DMS153 treated with DMSO at 0.1 percent for 48 hours (cell line): Measurements from ENCODE around the gene TCF20.

Experiments
- DNase-seq: peaks from one replicate; lab custom pipeline; 2025; ENCODE audit not compliant: unreplicated experiment; lab: John Stamatoyannopoulos, UW

TCF20 gene

GRCh38 chr22:42300259-42301076 is 30.0 kb upstream of the TCF20 start:
- no peak for DNase-seq

DNA sequence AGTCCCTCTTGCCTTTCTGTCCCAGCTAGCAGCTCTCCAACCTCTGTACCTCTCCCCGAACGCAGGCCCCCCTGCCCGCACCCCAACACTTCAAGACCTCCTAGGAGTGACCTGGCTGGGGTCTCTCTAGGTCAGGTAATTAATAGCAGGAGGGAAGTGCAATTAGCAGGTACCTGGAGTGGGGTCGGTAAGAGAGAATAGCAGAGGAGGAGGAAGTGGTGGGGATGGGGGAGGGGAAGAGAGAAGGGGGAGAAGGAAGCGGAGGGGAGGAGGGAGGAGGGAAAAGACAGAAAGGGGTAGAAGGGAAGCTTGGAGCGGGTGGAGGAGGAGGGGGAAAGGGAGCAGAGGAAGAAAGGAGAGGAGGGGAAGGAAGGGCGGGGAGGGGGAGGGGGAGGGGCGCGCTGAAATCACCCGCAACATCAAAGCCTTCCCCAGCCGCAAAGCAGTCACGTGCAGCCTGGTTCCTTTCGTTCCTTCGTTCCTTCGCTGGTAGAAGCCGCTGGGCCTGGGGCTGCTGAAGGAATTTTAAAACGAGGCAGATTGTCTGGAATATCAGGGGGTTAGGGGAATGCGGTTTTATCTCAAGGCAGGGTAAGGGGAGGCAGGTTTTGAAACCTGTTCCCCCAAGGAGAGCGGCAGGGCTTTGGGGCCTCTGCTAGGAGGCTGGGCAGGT is 29.3 kb upstream of the TCF20 start:
- DNase-seq: no peak

GRCh38 chr22:42298746-42299145 is 28.3 kb upstream of the TCF20 start:
- DNase-seq: no peak

DNA sequence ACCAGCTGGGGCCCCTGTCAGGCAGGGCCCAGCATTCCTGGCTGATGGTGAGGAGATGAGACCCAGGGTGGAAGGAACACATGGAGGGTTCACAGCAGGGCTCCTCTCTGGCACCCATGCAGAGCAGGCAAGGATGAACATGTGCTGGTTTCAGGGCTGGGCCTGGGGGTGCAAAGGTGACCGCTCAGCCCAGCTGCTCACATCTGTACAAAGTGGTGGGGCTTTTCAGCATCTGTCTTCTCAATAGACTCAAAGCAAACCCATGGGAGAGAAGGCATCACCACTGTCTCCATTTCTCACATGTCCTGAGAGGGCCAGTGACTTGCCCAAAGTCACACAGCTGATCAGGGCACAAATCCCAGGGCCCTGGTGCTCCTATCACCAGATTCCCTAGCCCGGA is 27.3 kb upstream of the TCF20 start:
- DNase-seq: no peak

GRCh38 chr22:42296883-42297282 is 26.4 kb upstream of the TCF20 start:
- DNase-seq: no peak

DNA sequence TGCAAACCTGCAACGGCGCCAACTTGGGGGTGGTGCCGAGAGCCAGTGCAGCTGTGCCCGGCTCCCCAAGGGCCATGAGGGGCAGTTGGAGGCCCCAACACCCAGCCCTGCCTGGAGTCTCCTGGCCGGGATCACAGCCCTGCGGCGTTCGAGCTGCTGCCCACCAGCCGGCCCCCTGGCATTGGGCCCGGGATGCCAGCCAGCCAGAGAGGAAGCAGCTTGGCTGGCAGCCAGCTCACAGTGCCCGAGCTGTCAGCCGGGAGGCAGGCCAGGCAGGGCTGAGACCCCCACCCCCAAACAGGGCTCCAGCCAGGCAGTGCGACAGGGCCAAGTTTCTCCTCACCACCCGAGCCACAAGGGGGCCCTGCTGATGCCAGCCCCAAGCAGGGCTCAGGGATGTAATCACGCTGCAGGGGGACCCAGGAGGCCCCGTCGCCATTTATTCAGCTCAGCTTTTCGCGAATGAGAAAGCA is 26.0 kb upstream of the TCF20 start:
- peak; percentile 77 for DNase-seq

GRCh38 chr22:42294034-42294985 is 23.9 kb upstream of the TCF20 start:
- DNase-seq: peak; percentile 21

GRCh38 chr22:42292732-42293520 is 22.5 kb upstream of the TCF20 start:
- DNase-seq: no peak

DNA sequence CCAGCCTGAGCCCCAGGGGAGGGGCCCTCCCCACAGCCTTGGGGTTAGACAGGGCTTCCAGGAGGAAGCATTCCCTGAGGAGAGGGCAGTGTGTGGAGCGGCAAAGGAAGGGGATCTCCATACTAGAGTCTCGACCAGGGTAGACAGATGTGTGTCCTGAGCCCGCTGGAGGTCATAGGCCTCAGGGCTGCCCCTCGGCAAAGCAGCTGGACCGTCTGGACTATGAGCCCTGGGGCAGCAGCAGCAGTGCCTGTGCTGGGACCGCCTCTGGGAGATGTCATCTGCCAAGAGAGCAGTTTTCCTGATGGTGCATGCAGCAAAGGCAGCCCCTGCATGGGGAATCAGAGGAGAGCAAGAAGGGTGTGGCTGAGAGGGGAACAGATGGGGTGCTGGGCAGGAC is 20.8 kb upstream of the TCF20 start:
- no peak for DNase-seq

DNA sequence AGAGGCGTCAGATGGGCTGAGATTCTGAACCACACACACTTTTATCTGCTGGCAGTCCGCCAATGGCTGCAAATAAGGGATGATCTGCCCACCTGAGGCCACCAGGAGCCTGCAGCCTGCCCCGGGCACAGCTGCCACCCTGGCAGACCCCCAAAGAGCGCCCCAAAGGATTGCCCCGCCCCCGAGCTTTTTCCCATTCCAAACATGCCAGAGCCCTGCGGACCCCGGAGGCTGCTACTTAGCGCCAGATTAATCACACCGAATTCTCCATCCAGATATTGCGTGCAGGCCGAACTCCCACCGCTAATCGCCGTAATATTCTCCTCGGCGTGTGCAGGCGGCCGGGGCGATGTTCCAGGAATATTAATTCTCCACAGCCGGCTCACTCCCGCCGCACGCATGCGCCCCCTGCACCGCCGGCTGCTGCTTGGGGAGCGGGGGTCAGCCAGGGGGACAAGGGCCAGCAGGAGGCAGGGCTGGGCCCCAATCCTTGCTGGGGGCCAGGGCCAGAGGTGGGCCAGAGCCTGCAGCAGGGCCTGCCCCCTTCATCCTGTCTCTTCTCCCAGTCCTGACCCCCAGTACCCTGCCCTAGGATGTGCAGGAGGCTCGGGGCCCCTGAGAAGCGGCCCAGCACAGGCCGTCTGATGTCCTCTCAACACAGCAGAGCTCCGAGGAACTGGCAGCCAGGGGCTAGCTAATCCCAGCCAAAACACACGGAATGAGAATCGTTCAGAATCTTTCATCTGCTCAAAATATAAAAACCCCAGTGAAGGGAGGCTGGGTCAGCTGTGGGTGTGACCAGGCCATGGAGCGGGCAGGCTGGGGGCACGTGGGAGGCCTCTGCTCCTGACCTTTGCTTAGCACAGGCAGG is 19.5 kb upstream of the TCF20 start:
- DNase-seq: no peak

- no peak for DNase-seq
Observed at GRCh38 chr22:42288791-42289190, 18.3 kb upstream of the TCF20 start.

DNA sequence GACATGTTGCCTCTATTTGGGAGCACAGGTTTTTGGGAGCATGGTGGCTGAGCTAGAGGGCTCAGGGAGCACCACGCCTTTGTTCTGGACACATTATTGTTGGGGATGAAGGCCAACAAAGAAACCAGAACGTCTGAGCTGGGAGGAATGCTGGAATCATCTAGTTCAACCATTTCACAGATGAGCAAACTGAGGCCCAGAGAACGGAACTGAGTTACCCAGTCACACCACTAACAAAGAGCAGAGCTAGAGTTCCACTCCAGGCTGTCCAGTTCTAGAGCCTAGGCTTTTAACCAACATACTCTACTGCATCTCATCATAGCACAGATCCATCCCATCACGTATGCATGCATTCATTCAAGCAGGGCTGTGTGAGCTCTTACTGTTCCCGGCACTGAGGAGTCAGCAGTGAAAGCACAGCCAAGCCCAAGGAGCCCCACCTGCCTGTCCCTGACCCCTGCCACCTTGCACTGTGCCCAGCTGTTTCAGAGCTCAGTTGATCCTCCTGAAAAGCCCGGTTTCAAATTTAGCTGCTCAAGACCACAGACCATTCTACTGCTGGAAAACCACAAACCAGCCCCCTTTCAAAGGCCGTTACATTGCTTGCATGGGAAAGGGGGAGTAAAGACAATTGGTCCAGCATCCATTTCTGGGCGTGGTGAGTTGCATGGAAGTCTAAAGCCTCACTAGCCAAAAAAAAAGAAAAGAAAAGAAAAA is 16.9 kb upstream of the TCF20 start:
- DNase-seq: no peak

- no peak for DNase-seq
Observed at GRCh38 chr22:42286205-42286604, 15.8 kb upstream of the TCF20 start.

GRCh38 chr22:42285604-42286003 is 15.2 kb upstream of the TCF20 start:
- DNase-seq: no peak

GRCh38 chr22:42284643-42285181 is 14.3 kb upstream of the TCF20 start:
- no peak for DNase-seq

DNA sequence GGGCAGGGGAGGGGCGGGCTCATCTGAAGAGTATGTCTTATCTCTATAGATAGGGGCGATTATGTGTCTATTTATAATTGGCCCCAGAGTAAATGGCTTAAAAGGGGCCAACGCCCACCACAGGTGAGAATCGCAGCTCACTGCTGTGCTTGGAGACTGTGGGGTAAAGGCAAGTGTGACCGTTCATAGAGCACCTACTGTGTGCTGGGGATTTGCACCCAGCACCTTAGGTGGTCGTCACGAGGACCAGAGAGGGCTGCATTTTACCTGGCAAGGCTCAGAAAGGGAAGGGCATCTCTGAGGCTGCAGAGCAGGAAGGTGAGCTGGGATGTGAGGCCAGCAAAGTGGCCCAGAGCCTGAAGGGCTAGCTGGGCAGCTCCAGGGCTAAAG is 13.7 kb upstream of the TCF20 start:
- no peak for DNase-seq

DNA sequence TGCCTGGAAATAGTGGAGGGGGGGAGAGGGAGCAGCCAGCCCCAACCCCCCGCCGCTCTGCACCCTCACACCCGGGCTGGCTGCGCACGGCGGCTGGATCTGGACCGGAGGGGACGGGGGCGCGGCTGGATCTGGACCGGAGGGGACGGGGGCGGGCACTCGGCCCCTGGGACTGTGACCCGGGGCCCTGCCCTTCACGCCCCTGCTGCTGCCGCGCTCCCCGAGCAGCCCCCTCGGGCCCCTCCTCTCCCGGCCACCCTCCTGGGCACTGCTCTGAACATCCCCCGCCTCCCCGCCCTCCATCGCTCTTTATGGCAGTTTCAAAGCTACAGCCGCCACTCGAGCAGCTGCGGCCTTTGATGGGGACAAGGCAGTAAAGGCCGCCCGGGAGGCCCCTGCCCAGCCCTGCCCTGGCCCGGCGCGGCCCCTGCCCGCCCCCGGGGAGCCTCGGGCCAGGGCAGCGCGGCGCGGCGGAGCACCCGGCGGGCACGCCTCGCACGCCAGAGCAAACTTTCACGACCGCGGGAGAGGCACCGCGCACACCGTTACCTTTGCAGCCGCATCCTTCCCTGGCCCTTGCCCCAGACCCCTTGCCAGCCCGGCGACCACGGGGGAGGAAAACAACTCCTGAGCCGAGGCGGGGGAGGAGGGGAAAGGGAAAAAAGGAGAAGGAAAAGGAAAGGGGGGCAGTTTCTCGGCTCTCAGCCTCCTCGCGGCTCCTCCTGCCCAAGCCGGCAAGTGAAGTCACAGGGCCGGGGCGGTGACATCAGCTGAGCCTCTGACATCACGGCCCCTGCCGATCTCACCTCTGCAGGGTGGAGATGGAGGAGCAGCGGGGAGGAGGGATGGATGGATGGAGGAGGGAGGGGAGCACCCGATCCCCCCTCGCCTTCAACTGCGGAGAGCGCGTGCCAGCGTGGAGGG is 13.1 kb upstream of the TCF20 start:
- peak; percentile 19 for DNase-seq

DNA sequence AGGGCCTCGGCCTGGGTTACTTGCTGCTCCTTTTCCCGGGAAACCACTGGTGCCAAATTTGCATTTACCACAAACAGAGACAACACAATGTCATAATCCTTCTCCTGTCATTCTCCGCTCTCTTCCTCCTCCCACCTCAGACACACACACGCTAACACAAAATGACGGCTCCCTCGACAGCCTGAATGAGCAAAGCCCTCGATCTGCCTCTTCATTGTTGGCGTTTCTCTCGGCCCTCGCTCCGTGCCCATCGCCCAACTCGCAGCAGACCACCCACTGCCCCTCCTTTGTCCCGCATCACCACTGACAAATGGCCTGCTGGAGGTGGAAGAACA is 12.5 kb upstream of the TCF20 start:
- no peak for DNase-seq
